Fibroblast of gingiva (primary cell): ENCODE measurements around the gene PTPRZ1.

Experiments used
- DNase-seq: peaks from one replicate; pipeline ENCODE4 v3.0.0-alpha.2; 2011; ENCODE audit warnings: low read depth

The PTPRZ1 gene

GRCh38 chr7:121891731-121892130 is 18.8 kb downstream of the PTPRZ1 start:
- DNase-seq: no peak

DNA sequence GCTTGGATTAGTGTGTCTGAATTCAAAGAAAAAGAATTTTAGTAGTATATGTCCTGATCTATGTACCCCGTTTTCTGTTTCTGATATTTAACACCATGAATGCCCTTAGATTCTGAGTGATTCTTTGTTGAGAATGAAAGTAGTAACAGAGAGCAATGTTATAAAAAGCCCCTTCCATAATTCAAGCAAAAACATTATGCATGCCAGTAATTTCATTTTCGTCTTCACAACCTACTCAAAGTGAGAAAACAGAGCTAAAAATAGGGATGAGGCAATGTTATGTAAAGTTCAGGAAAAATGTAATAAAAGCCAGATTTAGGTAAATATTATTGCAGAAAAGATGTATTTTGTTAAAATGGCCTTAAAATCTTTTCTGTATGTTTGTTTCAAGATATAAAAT is 28.1 kb downstream of the PTPRZ1 start:
- DNase-seq: no peak

- DNase-seq: no peak
Measured at GRCh38 chr7:121904120-121904519, 31.2 kb downstream of the PTPRZ1 start.

DNA sequence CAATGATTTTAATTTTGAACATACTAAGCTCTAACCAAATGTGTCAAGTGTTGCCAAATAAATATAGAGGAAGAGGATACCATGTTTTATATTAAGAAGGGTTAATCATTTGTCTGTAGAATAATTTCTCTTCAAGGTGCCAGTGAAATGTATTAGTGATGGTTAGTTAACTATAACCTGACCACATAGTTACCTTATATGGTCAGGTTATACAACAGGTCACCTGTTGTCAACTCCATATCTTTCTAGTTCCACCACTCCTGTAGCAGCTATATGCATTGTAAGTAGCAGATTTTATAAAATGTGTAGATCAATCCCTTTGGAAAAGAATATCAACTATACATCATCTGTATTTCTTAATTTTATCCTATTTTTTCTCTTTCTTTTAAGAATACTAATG is 35.1 kb downstream of the PTPRZ1 start:
- DNase-seq: no peak

DNA sequence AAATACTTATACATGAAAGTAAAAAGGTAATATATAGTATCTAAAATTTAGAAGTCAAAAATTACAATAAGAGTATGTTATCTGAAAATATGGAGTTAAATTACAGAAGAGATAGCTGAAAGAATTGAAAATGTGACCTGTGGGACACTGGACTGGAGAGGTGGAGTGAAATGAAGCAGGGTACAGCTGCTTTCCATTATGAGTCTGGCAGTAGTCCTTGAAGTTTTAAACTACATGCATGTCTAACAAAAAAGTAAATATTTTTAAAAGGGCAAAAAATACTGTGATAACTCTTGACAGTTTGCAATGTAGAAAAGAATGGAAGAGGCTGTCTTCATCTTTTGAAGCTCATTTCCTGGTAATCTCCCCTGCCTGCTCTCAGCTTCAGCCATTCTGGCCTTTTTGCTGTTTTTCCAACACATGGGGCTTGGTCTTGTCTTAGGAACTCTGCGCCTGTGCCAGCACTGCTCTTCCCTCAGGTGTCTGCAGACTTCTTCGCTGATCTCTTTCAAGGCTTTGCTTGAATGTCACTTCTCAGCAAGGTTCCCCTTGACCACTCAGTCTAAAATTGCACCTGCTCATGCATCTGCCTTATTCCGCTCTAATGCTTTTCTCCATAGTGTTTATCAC is 36.9 kb downstream of the PTPRZ1 start:
- peak; percentile 10 for DNase-seq

- DNase-seq: no peak
Measured at GRCh38 chr7:121913947-121914675, 41.1 kb downstream of the PTPRZ1 start.

DNA sequence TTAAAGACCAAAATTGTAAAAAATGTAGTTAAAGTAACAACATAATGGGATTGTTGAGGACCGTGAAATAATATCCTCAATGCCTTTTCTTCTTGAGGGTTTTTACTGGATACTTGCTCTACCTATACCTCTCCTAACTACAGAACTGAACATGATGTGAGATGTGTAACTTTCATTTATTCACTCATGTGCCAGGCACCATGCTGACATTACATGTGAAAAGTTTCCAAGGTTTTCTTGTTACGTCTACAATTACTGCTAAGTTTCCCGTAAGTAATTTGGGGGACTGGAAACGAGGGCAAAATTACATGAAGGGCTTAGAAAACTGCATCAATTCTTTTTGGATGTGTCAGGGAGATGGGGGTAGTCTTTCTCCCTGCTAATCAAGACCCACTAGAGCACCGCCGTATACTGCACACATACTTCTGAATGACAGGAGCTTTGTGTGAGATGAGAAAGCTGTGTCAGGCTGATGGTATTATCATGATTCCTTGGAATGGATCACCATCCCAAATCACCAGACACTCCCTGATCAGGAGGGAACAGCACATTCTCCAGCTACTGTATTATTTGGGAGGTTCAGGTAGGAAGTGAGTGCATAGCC is 41.8 kb downstream of the PTPRZ1 start:
- no peak for DNase-seq

DNA sequence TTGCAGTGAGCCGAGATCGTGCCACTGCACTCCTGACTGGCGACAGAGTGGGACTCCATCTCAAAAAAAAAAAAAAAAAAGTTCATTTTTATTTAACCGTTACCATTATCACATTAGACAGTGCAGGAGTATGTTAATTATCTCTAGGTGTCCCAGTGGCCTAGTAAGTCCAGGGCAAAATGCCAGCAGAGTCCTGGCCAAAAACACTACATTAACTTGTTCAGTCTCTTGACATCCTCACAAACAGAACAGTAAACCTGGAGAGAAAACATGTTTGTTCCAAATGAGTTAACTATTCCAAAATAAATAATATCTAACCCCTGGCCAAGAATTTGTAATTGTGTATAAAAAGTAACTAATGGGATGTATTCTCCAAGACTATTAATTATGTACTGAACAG is 43.2 kb downstream of the PTPRZ1 start:
- no peak for DNase-seq

DNA sequence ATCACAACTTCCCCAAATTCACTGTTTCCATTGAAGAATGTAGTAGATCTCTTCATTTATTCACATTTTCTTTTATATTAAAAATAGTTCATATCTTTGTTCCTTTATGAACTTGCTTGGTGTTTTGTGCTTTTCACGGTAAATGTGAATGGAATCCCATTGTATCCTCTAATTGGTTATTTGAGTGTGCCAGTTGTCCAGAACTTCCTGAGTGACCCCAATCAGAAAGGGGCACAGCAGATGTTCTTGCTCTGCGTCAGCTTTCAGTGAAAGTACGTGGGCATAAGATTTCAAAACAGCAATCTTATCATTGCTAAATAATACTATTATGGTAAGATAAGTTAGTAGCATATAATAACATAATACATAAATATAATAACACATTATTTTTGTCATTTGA is 47.0 kb downstream of the PTPRZ1 start:
- no peak for DNase-seq

DNA sequence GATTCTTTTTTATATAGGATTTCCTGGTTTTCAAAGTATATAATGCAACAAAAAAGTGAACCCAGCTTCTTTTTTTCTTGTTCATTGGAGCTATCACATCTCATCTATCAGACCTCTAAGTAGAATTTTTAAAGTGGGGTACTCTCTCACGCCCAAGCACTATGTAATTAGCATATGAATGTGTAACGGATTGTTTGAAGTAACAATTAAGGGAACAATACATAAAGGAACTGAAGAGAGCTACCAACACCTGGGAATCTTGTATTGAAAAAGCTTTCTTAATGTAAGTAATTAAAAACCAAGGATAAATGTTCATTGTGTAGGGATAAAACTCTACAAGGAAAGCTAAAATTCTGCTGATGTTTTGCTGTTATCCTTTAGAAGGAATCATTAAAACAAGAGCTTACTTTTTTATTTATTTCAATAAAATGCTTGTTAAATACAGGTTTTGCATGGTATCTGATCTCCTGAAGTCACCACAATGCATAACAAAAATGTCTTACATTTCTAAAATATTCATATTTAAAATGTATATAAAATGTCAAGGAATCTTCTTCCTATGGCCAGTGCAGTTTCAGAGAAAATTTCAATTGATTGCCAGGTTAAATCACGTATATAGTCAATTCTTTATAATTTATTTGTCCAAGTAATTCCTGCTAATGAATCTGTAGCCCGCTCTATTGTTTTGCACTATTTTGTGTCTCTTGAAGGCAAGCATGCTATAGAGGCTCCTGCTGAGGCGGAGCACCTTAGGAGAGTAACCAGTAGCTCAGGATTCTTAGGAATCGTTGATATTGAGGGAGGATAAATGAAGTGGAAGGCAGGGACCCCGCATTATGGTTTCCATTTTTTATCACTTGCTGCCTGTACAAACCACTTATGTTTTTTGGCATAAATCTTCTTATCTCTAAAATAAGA is 51.6 kb downstream of the PTPRZ1 start:
- no peak for DNase-seq

DNA sequence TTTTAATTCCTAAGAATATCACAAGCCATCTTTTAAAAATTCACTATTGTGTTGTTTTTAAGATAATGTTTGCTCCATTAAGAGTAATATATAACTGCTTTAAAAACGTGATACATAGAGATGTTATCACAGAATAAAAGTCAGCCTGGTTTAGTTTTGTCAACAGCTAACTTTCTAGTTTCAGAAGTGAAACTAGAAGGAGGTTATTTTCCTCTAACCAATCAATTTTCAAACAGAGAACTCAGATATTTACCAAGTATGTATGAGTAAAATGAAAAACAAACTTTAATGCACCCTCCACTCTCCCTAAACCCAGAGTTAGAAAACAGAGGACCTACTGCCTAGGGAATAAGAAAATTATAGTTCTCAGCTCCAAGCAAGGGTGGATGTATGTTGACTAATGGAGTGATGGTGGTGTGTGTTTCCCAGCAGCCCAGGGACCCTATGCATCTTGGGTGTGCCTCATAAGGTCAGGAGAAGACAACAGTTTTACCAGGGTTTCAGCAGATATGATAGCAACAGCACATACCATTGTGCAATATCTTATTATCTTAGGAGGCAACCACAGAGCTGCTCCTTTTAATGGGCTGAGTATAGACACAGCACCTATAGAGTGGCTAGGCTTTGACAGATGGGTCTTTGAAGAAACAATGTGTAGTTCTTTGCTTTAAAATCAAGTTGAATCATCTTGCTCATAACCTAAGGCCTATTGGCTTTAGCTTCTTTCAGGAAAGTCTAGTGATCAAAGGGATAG is 58.4 kb downstream of the PTPRZ1 start:
- DNase-seq: no peak

- DNase-seq: no peak
Measured at GRCh38 chr7:121932768-121933167, 59.8 kb downstream of the PTPRZ1 start.

DNA sequence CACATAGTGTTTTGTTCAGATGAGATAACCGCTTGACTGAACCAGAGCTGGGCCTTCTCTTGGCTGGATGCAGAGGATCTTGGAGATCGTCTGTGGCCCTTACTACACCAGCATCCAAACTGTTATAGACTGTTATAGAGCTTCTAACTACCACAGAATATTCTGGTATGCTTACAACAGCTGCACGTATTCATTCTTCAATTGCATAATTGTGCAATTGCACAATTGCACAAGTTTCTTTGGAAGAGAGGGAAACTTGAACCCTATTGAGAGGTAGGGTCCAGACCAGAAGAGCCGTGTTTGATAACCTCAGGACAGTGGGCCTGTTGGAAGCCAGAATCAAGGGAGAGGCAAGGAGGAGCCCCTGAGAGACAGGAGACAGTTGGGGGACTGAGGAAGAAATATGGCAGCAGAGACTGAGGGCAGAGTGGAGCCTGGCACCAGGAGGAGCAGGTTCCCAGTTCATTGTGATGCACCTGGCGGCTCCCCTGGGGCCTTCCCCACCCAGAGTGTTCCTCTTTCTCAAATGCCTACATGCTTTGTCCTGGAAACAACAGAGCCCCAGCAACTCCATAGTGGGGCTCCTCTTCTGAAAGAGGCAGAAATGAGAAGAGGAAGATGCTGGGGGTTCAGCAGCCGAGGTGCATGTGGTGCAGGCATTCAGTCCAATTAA is 64.1 kb downstream of the PTPRZ1 start:
- DNase-seq: no peak

GRCh38 chr7:121938429-121938996 is 65.6 kb downstream of the PTPRZ1 start:
- no peak for DNase-seq

- no peak for DNase-seq
Measured at GRCh38 chr7:121940918-121941317, 68.0 kb downstream of the PTPRZ1 start.

- no peak for DNase-seq
Measured at GRCh38 chr7:121941830-121942229, 68.9 kb downstream of the PTPRZ1 start.

DNA sequence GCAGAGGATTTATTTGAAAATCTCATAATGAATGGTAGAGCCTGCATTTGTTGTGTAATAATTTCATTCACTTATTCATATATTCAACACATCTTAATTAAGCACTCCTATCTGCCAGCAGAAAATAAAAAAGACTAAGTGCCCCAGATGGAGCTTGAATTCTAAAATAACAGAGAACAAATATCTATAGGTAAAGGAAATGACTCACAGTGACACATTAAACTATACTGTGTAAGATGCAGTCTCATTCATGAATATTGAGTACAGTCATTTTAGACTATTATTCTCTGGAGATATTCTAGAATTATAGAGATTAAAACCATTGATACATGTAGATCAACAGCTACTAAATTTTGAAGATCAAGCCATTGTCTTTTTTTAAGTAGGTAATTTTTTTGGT is 72.1 kb downstream of the PTPRZ1 start:
- DNase-seq: no peak

DNA sequence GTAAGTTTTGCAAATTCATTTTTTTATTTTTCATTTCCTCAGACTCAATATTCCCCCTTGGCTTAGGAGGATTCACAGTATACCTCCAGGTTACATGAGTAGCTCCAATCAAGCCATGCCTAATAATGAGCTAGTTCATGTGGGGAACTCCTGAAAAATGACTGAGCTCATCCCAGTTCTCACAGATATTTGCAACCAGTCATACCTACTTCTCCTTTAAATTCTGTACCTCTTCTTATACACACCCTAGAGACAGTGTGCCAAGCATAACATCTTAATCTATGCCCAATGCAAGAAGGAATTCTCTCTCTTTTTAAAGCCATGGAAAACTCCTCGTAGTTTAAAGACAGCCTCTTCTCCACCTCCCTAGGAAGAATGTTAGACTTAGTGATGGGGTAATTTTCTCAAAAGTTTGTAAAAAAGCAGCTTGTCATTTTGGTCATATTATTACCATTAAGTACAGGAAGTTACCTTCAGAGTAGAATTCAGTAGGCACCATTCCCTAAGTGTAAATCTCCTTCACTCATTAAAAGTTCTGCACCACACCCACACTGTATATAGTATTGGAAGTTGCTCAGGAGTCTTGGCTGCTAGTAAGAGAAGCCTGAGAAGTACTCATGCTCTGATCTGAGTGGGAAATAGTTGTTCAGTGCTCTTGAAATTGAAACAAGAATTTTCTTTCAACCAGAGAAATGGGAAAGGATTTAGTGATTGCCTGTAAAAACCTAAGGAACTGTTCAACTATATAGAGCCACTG is 72.7 kb downstream of the PTPRZ1 start:
- DNase-seq: no peak

DNA sequence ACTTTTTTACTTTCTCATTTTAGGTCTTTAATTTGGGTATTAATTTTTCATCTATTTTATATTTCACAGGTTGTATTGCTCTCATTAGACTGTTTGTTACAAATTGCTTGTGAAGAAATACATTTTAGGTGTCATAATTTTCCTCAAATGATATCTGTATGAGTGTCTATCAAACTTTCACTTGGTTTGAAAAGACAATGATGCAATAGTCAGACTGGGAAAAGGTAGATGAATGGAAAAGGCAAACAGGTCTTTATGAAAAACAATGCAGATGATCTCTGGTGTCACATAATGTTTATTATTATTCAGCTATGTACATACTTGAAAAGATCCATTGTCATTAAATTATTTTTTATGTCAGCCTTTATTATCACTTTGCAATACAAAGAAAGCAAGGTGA is 80.2 kb downstream of the PTPRZ1 start:
- no peak for DNase-seq

- DNase-seq: no peak
Measured at GRCh38 chr7:121953601-121954000, 80.6 kb downstream of the PTPRZ1 start.
